Measurements from ENCODE around the gene TRIM71. TPM values are rescaled to one million over a fixed set of nuclear protein-coding genes. Genes with fewer than 3 reads are reported as not detected.
"Not testable (repeated sequence)": the region's sequence is repeated elsewhere in the genome, so short reads cannot be mapped to it uniquely, and the experiment has no call there.

Gene TRIM71
- total RNA-seq, 5 donors from 2014 or later (not counting 1 experiment from before 2014, with no cell fraction given) = 0.05 to 0.32 (median 0.29) TPM; not detected in 1

DNA sequence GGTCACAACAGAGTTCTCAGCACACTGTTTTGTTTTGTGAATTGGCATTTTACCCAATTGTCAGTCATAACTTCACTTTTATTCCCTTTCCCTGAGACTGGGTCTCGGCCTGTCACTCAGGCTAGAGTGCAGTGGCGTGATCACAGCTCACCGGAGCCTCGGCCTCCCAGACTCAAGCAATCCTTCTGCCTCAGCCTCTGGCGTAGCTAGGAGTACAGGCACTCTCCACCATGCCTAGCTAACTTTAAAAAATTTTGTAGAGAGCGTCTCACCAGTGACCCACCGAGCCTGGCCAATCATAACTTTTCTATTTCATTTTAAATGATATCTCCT, 26.5 kb downstream of the TRIM71 start:
- H3K9me3 Mint-ChIP-seq = no peaks in the 10 kb centered on the region
- ChIA-PET CTCF (interaction anchor here in 1 of 2 donors (0.7 kb wide), 1 partner anchor 77 kb away, joined by 3 read pairs; no protein-coding TSS in a partner anchor), POLR2A (no interaction called here)
- no peak overlapping the region for H3K4me3 Mint-ChIP-seq
- peaks cover 7 to 10% (median 10%) of the 10 kb centered on the region in 3 donors for H3K4me1 Mint-ChIP-seq
- peaks cover 0 to 2% of the 10 kb centered on the region in 2 donors for H3K27me3 Mint-ChIP-seq
- DNase-seq (no peak), ATAC-seq (replicated peaks in 1 of 4) (no peak)
- H3K9me3 ChIP-seq = no peaks in the 10 kb centered on the region
- no peak overlapping the region for H3K27ac Mint-ChIP-seq
- no peaks in the 10 kb centered on the region for H3K36me3 ChIP-seq (ENCODE audit: control insufficient read depth in 2 of 2, extremely low read depth in 1 of 2, insufficient read depth in 1 of 2, low read length in 1 of 2)
- peaks cover 0 to 8% of the 10 kb centered on the region in 2 experiments for H3K27me3 ChIP-seq (replicated peaks in 1 of 2; ENCODE audit: control insufficient read depth in 2 of 2, extremely low read depth in 1 of 2, insufficient read depth in 2 of 2, low read length in 1 of 2)
- no peak overlapping the region for H3K27ac ChIP-seq (ENCODE audit: low read length)
- 96% methylated on average over 4 of the region's 7 CpGs for WGBS (ENCODE audit: insufficient coverage)
- H3K36me3 Mint-ChIP-seq = no peaks in the 10 kb centered on the region
- H3K4me1 ChIP-seq (ENCODE audit: control insufficient read depth in 1 of 2, extremely low read depth in 1 of 2, insufficient read depth in 2 of 2, low read length in 2 of 2) = peaks cover 0 to 8% of the 10 kb centered on the region in 2 experiments
- H3K4me3 ChIP-seq (ENCODE audit: control insufficient read depth in 1 of 2, extremely low read depth in 1 of 2, low read length in 1 of 2) = no peak overlapping the region

DNA sequence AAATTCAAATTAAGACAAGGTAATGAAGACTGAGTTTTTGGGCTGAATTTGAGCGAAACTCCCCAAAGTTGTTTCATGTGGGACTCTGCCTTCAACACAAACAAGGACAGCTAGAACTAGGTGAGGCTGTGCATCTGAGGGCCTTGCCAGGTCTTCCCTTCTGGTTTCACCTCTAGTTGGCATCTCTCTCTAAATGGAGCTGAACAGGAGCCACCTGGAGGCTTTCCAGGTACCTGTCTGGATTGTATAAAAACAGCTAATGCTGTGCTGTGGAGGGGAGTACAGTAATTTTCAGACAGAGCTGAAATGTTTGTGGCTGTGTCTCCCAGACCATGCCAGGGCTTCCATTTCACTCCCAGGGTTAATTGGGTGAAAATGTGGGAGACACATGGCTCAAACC, 27.1 kb downstream of the TRIM71 start:
- no peak overlapping the region for H3K4me3 ChIP-seq (ENCODE audit: control insufficient read depth in 1 of 2, extremely low read depth in 1 of 2, low read length in 1 of 2)
- no CpG with 5 or more reads among the region's 1 CpG for WGBS (ENCODE audit: insufficient coverage)
- no peaks in the 10 kb centered on the region for H3K9me3 ChIP-seq
- H3K4me3 Mint-ChIP-seq = no peak overlapping the region
- peaks cover 0 to 8% of the 10 kb centered on the region in 2 experiments for H3K4me1 ChIP-seq (ENCODE audit: control insufficient read depth in 1 of 2, extremely low read depth in 1 of 2, insufficient read depth in 2 of 2, low read length in 2 of 2)
- H3K27me3 ChIP-seq (replicated peaks in 1 of 2; ENCODE audit: control insufficient read depth in 2 of 2, extremely low read depth in 1 of 2, insufficient read depth in 2 of 2, low read length in 1 of 2) = peaks cover 0 to 8% of the 10 kb centered on the region in 2 experiments
- H3K9me3 Mint-ChIP-seq = no peaks in the 10 kb centered on the region
- H3K36me3 ChIP-seq (ENCODE audit: control insufficient read depth in 2 of 2, extremely low read depth in 1 of 2, insufficient read depth in 1 of 2, low read length in 1 of 2) = no peaks in the 10 kb centered on the region
- H3K27ac Mint-ChIP-seq = no peak overlapping the region
- POLR2A ChIA-PET = no interaction called here
- peaks cover 7 to 10% (median 10%) of the 10 kb centered on the region in 3 donors for H3K4me1 Mint-ChIP-seq
- no peaks in the 10 kb centered on the region for H3K36me3 Mint-ChIP-seq
- ATAC-seq (replicated peaks in 1 of 4) = no peak
- no peak overlapping the region for H3K27ac ChIP-seq (ENCODE audit: low read length)
- no peak for DNase-seq
- peaks cover 0 to 2% of the 10 kb centered on the region in 2 donors for H3K27me3 Mint-ChIP-seq
- CTCF ChIA-PET = no interaction called here

DNA sequence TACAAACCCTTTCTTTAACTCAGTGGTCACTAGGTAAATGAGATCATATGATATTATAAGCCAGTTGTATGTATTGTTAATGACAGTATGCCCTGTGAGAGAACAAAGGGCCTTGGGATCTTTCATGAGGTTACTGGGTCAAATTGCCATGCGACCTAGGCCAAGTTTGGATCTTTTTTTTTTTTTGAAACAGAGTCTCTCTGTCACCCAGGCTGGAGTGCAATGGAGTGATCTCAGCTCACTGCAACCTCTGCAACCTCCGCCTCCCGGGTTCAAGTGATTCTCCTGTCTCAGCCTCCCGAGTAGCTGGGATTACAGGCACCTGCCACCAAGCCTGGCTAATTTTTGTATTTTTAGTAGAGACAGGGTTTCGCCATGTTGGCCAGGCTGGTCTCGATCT, 27.7 kb downstream of the TRIM71 start:
- H3K4me3 Mint-ChIP-seq; H3K27ac Mint-ChIP-seq; CTCF ChIA-PET; DNase-seq; H3K27me3 Mint-ChIP-seq; H3K4me3 ChIP-seq (ENCODE audit: control insufficient read depth in 1 of 2, extremely low read depth in 1 of 2, low read length in 1 of 2); H3K9me3 Mint-ChIP-seq; H3K9me3 ChIP-seq; H3K27me3 ChIP-seq (replicated peaks in 1 of 2; ENCODE audit: control insufficient read depth in 2 of 2, extremely low read depth in 1 of 2, insufficient read depth in 2 of 2, low read length in 1 of 2); ATAC-seq (replicated peaks in 1 of 4); H3K27ac ChIP-seq (ENCODE audit: low read length); H3K36me3 Mint-ChIP-seq; H3K36me3 ChIP-seq (ENCODE audit: control insufficient read depth in 2 of 2, extremely low read depth in 1 of 2, insufficient read depth in 1 of 2, low read length in 1 of 2); H3K4me1 ChIP-seq (ENCODE audit: control insufficient read depth in 1 of 2, extremely low read depth in 1 of 2, insufficient read depth in 2 of 2, low read length in 2 of 2): not testable (repeated sequence)
- H3K4me1 Mint-ChIP-seq = peaks cover 7 to 10% (median 10%) of the 10 kb centered on the region in 3 donors
- 92% methylated on average over 2 of the region's 6 CpGs for WGBS (ENCODE audit: insufficient coverage)
- POLR2A ChIA-PET = interaction anchor here in 1 of 2 donors (0.6 kb wide), 1 partner anchor 587 kb away, joined by 3 read pairs; no protein-coding TSS in a partner anchor

DNA sequence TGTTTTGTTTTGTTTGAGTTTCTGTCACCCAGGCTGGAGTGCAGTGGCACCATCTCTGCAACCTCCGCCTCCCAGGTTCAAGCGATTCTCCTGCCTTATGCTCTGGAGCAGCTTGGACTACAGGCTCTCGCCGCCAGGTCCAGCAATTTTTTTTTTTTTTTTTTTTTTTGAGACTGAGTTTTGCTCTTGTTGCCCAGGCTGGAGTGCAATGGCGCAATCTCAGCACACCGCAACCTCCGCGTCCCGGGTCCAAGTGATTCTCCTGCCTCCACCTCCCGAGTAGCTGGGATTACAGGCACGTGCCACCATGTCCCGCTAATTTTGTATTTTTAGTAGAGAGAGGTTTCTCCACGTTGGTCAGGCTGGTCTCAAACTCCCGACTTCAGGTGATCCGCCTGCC, 29.2 kb downstream of the TRIM71 start:
- 87% methylated on average over 10 of the region's 15 CpGs for WGBS (ENCODE audit: insufficient coverage)
- CTCF ChIA-PET; H3K27ac Mint-ChIP-seq; H3K27ac ChIP-seq (ENCODE audit: low read length); POLR2A ChIA-PET; H3K4me1 ChIP-seq (ENCODE audit: control insufficient read depth in 1 of 2, extremely low read depth in 1 of 2, insufficient read depth in 2 of 2, low read length in 2 of 2); H3K36me3 ChIP-seq (ENCODE audit: control insufficient read depth in 2 of 2, extremely low read depth in 1 of 2, insufficient read depth in 1 of 2, low read length in 1 of 2); ATAC-seq (replicated peaks in 1 of 4); H3K27me3 ChIP-seq (replicated peaks in 1 of 2; ENCODE audit: control insufficient read depth in 2 of 2, extremely low read depth in 1 of 2, insufficient read depth in 2 of 2, low read length in 1 of 2); H3K36me3 Mint-ChIP-seq; H3K9me3 ChIP-seq; H3K27me3 Mint-ChIP-seq; H3K9me3 Mint-ChIP-seq; H3K4me3 Mint-ChIP-seq; H3K4me3 ChIP-seq (ENCODE audit: control insufficient read depth in 1 of 2, extremely low read depth in 1 of 2, low read length in 1 of 2); DNase-seq: not testable (repeated sequence)
- peaks cover 4 to 10% (median 9%) of the 10 kb centered on the region in 3 donors for H3K4me1 Mint-ChIP-seq

DNA sequence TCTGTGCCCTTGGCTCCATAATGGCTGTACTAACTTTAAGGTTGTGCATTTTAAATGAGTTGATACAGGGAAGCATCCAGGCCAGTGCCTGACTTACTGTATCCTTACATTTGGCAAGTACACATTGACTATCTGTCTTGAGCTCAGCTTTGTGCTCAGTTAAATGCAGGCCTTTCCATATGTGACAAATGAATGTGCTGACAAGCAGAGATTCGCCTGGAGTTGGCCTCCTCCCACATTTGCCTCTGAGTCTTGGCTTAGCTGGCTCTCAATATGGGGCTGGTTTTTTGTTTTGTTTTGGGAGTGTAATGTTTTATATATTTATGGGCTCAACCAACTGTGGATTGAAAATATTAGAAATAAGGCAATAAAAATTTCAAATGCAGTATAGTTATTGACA, 29.7 kb downstream of the TRIM71 start:
- H3K4me3 Mint-ChIP-seq = no peak overlapping the region
- ATAC-seq (replicated peaks in 1 of 4) (no peak), DNase-seq (no peak)
- H3K36me3 ChIP-seq (ENCODE audit: control insufficient read depth in 2 of 2, extremely low read depth in 1 of 2, insufficient read depth in 1 of 2, low read length in 1 of 2) = no peaks in the 10 kb centered on the region
- peaks cover 0 to 6% of the 10 kb centered on the region in 2 experiments for H3K4me1 ChIP-seq (ENCODE audit: control insufficient read depth in 1 of 2, extremely low read depth in 1 of 2, insufficient read depth in 2 of 2, low read length in 2 of 2)
- H3K27ac ChIP-seq (ENCODE audit: low read length) = no peak overlapping the region
- H3K9me3 Mint-ChIP-seq = no peaks in the 10 kb centered on the region
- H3K4me1 Mint-ChIP-seq = peaks cover 0 to 6% (median 4%) of the 10 kb centered on the region in 3 donors
- peaks cover 0 to 2% of the 10 kb centered on the region in 2 donors for H3K27me3 Mint-ChIP-seq
- H3K9me3 ChIP-seq = no peaks in the 10 kb centered on the region
- no CpG with 5 or more reads among the region's 1 CpG for WGBS (ENCODE audit: insufficient coverage)
- no peaks in the 10 kb centered on the region for H3K36me3 Mint-ChIP-seq
- no peak overlapping the region for H3K4me3 ChIP-seq (ENCODE audit: control insufficient read depth in 1 of 2, extremely low read depth in 1 of 2, low read length in 1 of 2)
- peaks cover 0 to 4% of the 10 kb centered on the region in 2 experiments for H3K27me3 ChIP-seq (replicated peaks in 1 of 2; ENCODE audit: control insufficient read depth in 2 of 2, extremely low read depth in 1 of 2, insufficient read depth in 2 of 2, low read length in 1 of 2)
- H3K27ac Mint-ChIP-seq = no peak overlapping the region
- ChIA-PET POLR2A (no interaction called here), CTCF (no interaction called here)

DNA sequence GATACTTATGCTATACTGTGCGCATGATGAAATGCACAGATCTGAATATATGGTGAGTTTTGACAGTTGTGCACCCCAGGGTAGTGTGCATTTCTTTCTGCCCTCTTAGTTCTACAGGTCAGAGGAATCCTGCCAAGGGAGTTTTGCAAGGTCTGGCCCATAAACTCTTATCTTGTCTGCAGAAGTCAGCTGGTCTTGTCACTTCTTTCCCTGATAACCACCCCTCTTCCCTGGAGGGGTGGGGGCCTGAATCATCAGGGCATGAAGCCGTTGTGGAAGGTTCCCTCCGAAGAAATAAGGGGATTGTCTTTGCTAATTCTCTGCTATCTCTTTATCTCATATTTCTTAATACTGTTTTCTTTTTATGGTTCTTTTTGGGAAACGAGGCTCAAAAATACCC, 30.4 kb downstream of the TRIM71 start:
- Histone ChIP-seq H3K4me3 (ENCODE audit: control insufficient read depth in 1 of 2, extremely low read depth in 1 of 2, low read length in 1 of 2) (no peak overlapping the region), H3K27ac (ENCODE audit: low read length) (no peak overlapping the region), H3K9me3 (no peaks in the 10 kb centered on the region), H3K36me3 (ENCODE audit: control insufficient read depth in 2 of 2, extremely low read depth in 1 of 2, insufficient read depth in 1 of 2, low read length in 1 of 2) (no peaks in the 10 kb centered on the region), H3K27me3 (replicated peaks in 1 of 2; ENCODE audit: control insufficient read depth in 2 of 2, extremely low read depth in 1 of 2, insufficient read depth in 2 of 2, low read length in 1 of 2) (peaks cover 0 to 4% of the 10 kb centered on the region in 2 experiments), H3K4me1 (ENCODE audit: control insufficient read depth in 1 of 2, extremely low read depth in 1 of 2, insufficient read depth in 2 of 2, low read length in 2 of 2) (no peaks in the 10 kb centered on the region)
- Mint-ChIP-seq H3K9me3 (no peaks in the 10 kb centered on the region), H3K27ac (no peak overlapping the region), H3K36me3 (no peaks in the 10 kb centered on the region), H3K4me3 (no peak overlapping the region), H3K27me3 (peaks cover 0 to 2% of the 10 kb centered on the region in 2 donors), H3K4me1 (no peaks in the 10 kb centered on the region)
- ChIA-PET POLR2A (no interaction called here), CTCF (no interaction called here)
- DNase-seq (no peak), ATAC-seq (replicated peaks in 1 of 4) (no peak)
- 100% methylated on average over 1 of the region's 4 CpGs for WGBS (ENCODE audit: insufficient coverage)

DNA sequence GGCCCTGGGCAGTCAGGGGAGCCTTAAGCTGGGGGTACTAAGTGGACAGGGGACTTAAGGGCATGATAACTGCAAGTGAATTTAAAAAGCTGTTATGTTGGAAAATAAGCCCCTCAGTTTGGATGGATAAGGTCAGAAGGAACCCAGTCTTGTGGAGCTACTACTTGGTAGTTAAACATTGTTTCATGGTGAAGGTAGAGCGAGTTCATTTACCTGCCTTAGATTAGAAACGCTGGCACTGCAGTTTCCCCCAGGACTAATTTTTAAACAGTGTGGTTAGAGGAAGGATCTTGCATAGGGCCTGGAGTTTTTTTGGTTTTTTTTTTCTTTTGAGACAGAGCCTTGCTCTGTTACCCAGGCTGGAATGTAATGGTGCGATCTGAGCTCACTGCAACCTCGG, 31.2 kb downstream of the TRIM71 start:
- ChIA-PET POLR2A (no interaction called here), CTCF (no interaction called here)
- 95% methylated on average over 2 of the region's 4 CpGs for WGBS (ENCODE audit: insufficient coverage)
- no peaks in the 10 kb centered on the region for H3K4me1 Mint-ChIP-seq
- no peaks in the 10 kb centered on the region for H3K36me3 Mint-ChIP-seq
- Histone ChIP-seq H3K4me1 (ENCODE audit: control insufficient read depth in 1 of 2, extremely low read depth in 1 of 2, insufficient read depth in 2 of 2, low read length in 2 of 2) (no peaks in the 10 kb centered on the region), H3K4me3 (ENCODE audit: control insufficient read depth in 1 of 2, extremely low read depth in 1 of 2, low read length in 1 of 2) (no peak overlapping the region), H3K36me3 (ENCODE audit: control insufficient read depth in 2 of 2, extremely low read depth in 1 of 2, insufficient read depth in 1 of 2, low read length in 1 of 2) (no peaks in the 10 kb centered on the region), H3K27ac (ENCODE audit: low read length) (no peak overlapping the region), H3K27me3 (replicated peaks in 1 of 2; ENCODE audit: control insufficient read depth in 2 of 2, extremely low read depth in 1 of 2, insufficient read depth in 2 of 2, low read length in 1 of 2) (peaks cover 0 to 7% of the 10 kb centered on the region in 2 experiments), H3K9me3 (no peaks in the 10 kb centered on the region)
- H3K27ac Mint-ChIP-seq = no peak overlapping the region
- H3K9me3 Mint-ChIP-seq = no peaks in the 10 kb centered on the region
- H3K27me3 Mint-ChIP-seq = peaks cover 0 to 4% of the 10 kb centered on the region in 2 donors
- no peak for DNase-seq
- ATAC-seq (replicated peaks in 1 of 4) = no peak
- H3K4me3 Mint-ChIP-seq = no peak overlapping the region

Data from T-cell (primary cell).